Left cardiac atrium (tissue), 4 donors: Measurements from ENCODE around the gene FOXO4. TPM values are rescaled to one million over a fixed set of nuclear protein-coding genes. Genes with fewer than 3 reads are reported as not detected.
"Not testable (repeated sequence)": the region's sequence is repeated elsewhere in the genome, so short reads cannot be mapped to it uniquely, and the experiment has no call there.

ENCODE experiments used
- ATAC-seq, 2 donors: fragments of 200-7000 bp; cut with Tn5 transposase; one replicate each; pipeline ENCODE4 v1.9.1; 2020; ENCODE audit warnings: mild to moderate bottlenecking in 2 of 2, moderate library complexity in 2 of 2
- DNase-seq: peaks from one replicate; pipeline ENCODE4 v3.0.0-alpha.2; 2020
- intact Hi-C, 2 donors: fragments of 100-400 bp; cut with DNase I; formaldehyde crosslinking; loops; one replicate each; pipeline versions ENCODE4 v1.14.1 to v1.15.1; 2022 to 2023
- long read RNA-seq: library from polyadenylated mRNA; unstranded; transcript quantifications from one replicate; pipeline ENCODE4 v2.0.0, GENCODE V29; 2021
- total RNA-seq, 2 donors: library from RNA; stranded (reverse); fragmentation: NEBNext Ultra II Directional; extraction: Animal tissue kit (Norgen Biotek cat#: 25700); gene quantifications; one replicate each; pipeline ENCODE4 v1.2.1, GENCODE V29; 2021
- donor health status: DM: no; HTN: yes; CAD: no.
- donor health status: DM: no; HTN: yes; CAD: no; lungs with severe emphysema.
- donor health status: DM: yes; HTN: yes; CAD: no.
- donor health status: Dilated cardiomyopathy.

Gene FOXO4, protein sequence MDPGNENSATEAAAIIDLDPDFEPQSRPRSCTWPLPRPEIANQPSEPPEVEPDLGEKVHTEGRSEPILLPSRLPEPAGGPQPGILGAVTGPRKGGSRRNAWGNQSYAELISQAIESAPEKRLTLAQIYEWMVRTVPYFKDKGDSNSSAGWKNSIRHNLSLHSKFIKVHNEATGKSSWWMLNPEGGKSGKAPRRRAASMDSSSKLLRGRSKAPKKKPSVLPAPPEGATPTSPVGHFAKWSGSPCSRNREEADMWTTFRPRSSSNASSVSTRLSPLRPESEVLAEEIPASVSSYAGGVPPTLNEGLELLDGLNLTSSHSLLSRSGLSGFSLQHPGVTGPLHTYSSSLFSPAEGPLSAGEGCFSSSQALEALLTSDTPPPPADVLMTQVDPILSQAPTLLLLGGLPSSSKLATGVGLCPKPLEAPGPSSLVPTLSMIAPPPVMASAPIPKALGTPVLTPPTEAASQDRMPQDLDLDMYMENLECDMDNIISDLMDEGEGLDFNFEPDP
- total RNA-seq = 10 to 100 TPM; 28.5 to 30.9 TPM
- long read RNA-seq, partial matches to known transcripts = 1 of 1 reads
- long read RNA-seq, other reads (novel, unspliced or antisense) = 0 of 1 reads

- DNase-seq (peak; percentile 93), ATAC-seq (peak; percentile 96 to 97)
- intact Hi-C loops = loop anchor here in 1 of 2 donors (5.0 kb wide), 1 partner anchor 82 kb away; no protein-coding TSS in a partner anchor
Observed at GRCh38 chrX:71095555-71095980, at the start of gene FOXO4. TSS of gene FOXO4 (plus strand) at chrX:71095851. CDS start at chrX:71096529, 678 bp downstream.

DNA sequence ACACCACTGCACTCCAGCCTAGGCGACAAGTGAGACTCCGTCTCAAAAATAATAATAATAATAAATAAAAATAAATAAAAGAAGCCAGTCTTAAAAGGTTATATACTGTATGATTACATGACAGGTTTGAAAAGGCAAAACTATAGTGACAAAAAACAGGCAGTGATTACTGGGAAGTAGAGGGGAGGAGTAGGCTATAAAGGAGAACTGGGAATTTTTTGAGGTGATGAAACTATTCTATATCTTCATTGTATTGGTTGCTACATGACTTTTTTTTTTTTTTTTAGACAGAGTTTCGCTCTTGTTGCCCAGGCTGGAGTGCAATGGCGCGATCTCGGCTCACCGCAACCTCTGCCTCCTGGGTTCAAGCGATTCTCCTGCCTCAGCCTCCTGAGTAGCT lies 47.8 kb upstream of the FOXO4 start:
- DNase-seq, intact Hi-C loops, ATAC-seq: not testable (repeated sequence)

- no peak for ATAC-seq
- DNase-seq = no peak
- intact Hi-C loops = no loop called here
Observed at GRCh38 chrX:71052721-71053120, 42.9 kb upstream of the FOXO4 start.

- DNase-seq = peak; percentile 31
- intact Hi-C loops = no loop called here
- peak; percentile 80 to 83 for ATAC-seq
Observed at GRCh38 chrX:71053217-71053621, 42.4 kb upstream of the FOXO4 start.

- ATAC-seq (no peak), DNase-seq (no peak)
- intact Hi-C loops = no loop called here
Observed at GRCh38 chrX:71056867-71057266, 38.8 kb upstream of the FOXO4 start.

DNA sequence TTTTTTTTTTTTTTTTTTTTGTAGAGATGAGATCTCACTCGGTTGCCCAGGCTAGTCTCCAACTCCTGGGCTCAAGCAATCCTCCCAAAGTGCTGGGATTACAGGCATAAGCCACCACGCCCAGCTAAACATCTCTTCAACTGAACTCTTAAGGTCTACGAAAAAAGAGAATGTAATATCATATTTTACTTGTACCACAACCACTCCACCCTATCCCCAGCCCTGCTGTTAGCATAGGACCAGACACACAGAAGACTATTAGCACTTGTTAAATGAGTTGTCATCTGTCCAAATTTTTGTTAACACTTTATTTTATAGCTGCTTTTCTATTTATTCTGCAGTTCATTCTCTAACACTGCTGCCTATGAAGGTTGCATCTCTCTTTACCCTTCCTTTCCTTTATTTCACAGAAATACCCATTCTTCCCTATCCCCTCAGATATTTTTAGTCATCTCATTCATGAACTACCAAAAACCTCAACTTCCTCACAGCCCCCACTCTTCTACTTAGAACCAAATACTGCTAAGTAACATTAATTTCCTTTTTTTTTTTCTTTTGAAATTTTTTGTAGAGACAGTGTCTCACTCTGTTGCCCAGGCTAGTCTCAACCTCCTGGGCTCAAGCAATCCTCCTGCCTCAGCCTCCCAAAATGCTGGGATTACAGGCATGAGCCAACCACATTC lies 37.7 kb upstream of the FOXO4 start:
- ATAC-seq = no peak
- no peak for DNase-seq

GRCh38 chrX:71060127-71060526 lies 35.5 kb upstream of the FOXO4 start:
- intact Hi-C loops = no loop called here
- no peak for DNase-seq
- no peak for ATAC-seq

More for the DNA sequence above, 37.7 kb upstream of the FOXO4 start:
- intact Hi-C loops = no loop called here

DNA sequence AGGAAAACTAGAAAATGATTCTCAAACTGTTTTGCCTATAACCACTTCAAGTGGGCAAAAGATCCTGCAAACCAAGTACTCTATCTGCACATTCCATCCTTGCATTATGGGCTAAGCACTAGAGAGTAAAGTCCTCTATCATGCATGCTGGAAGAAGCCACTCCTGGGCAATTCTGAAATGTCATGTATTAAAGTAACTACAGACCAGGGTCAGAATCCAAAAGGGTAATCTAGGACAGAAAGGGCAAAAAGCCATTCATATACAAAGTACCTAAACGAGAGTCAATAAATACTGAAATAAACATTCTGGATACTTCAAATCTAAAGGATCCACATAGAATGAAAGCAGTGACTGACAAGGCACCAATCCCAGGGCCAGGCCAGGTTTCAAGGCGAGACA lies 28.6 kb upstream of the FOXO4 start:
- ATAC-seq (no peak), DNase-seq (no peak)
- intact Hi-C loops = no loop called here

- ATAC-seq (peak; percentile 2 to 18), DNase-seq (no peak)
- intact Hi-C loops = no loop called here
Observed at GRCh38 chrX:71067712-71068043, 28.0 kb upstream of the FOXO4 start.

- DNase-seq (peak; percentile 91), ATAC-seq (peak; percentile 99)
- intact Hi-C loops = no loop called here
Observed at GRCh38 chrX:71068044-71068918, 27.4 kb upstream of the FOXO4 start, which contains the start of gene SNX12. TSS of gene SNX12 (minus strand) at chrX:71068334. CDS start at chrX:71068306, 28 bp downstream.

DNA sequence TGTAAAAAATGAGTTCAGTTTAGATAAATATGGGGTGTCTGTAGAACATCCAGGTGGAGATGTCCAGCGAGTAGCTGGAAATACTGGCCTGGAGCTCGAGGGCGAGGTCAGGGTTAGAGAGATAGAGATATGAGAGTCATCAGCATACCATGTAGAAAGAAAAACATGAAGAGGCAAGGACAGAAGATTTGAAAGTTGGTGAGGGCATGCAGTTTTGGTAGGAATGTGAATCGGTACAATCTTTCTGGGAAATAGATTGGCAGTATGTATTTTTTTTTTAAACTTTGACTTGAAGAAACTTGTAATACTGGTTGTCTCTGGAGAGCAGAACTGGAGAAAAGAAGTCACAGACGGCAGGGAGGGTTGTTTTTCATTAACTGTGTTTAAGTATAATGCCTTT lies 25.1 kb upstream of the FOXO4 start:
- ATAC-seq = no peak
- no peak for DNase-seq
- intact Hi-C loops = no loop called here

DNA sequence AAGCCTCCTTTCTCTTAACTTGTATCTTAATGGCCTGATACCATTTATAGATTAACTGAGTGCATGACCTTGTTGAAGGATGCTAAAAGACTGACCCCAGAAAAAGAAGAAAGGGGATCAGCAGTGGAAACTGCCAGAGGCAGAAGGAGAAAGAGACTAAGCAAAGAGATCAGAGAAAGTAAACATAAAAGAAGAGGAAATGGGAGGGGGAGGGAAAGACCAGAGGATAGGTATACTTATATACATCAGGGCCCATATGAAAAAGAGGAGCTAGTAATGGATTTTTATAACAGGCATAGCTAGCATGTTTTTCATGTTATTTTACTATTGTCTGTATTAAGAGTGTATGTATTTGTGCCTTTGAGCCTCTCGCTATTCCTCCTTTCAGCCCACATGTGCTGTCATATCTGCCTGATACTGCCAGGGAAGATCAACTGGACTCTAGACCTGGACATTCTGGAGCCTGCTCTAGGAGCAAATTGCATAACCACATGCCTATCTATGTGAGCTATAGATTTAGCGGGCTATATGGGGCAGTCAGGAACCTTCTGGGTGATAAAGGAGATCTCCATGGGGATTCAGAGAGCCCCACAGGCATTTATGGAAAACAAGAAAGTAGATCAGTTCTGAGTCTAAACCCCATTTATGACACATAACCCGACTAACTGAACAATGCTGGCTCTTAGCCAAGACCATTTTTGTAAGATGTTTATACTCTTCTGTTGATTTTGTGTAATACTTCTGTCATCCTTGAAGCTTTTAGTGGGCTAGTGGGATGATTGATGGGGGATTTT lies 14.1 kb upstream of the FOXO4 start:
- no peak for ATAC-seq
- intact Hi-C loops = no loop called here
- no peak for DNase-seq

DNA sequence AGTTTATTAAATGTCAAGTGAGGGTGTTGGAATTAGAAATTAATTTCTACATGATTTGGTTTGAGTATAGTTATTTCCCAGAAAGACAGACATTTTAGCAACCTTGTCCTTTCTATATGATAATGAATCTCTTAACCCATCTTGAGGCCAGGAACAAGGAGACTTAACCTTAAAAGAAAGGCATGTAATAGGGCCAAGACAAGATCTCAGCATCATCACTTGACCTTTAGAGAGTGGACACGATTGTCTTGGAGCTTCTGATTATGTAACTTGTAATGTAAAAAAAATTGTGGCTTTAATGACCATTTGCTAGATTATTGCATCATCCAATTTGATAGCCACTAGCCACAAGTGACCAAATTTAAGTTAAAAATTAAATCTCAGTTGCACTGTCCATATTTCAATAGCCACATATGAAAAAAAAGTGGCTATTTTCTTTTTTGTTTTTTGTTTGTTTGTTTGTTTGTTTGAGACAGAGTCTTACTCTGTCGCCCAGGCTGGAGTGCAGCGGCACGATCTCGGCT lies 13.5 kb upstream of the FOXO4 start:
- ATAC-seq (no peak), DNase-seq (no peak)
- intact Hi-C loops = no loop called here

DNA sequence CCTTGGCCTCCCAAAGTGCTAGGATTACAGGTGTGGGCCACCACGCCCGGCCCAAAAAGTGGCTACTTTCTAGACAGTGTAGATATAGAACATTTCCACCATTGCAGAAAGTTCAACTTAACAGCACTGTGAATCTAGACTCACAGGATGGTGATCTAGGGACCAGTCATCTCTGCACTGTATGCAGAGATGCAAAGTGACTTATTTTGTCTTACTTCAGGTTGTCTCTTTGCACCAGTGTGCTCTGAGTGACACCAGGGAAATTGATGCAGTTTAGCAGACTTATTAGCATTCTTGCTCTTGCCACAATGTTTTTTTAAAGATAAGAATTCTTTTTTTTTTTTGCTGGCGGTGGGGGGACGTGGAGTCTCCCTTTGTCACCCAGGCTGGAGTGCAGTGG lies 12.8 kb upstream of the FOXO4 start:
- DNase-seq = no peak
- intact Hi-C loops = no loop called here
- ATAC-seq = no peak

- intact Hi-C loops = no loop called here
- DNase-seq (no peak), ATAC-seq (no peak)
Observed at GRCh38 chrX:71085900-71086299, 9.8 kb upstream of the FOXO4 start.

DNA sequence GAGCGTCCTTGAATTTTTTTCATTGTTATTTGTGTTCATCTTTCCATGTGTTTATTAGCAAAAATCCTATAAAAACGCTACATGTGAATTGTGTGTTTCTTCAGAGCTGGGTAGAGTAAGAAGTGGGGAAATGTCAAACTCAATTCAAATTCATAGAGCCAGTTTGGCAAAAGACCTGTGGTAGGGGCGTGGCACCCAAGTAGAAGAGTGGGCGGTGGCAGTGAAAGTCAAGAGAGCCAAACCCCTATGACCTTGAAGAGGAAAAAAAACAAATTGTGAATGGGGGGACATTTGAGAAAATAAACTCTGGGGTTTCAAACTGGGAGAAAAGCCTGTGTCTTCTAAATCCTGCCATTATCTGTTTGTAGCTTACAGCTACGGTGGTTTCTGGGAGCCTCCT lies 4.4 kb upstream of the FOXO4 start:
- DNase-seq (no peak), ATAC-seq (no peak)

GRCh38 chrX:71095033-71095432 lies 618 bp upstream of the FOXO4 start:
- DNase-seq = no peak
- intact Hi-C loops = loop anchor here in 1 of 2 donors (5.0 kb wide), 1 partner anchor 82 kb away; no protein-coding TSS in a partner anchor
- no peak for ATAC-seq

More for the DNA sequence above, 4.4 kb upstream of the FOXO4 start:
- intact Hi-C loops = no loop called here
